Smooth muscle cell (in vitro differentiated cells): ENCODE measurements around the gene STAC. TPM values are rescaled to one million over a fixed set of nuclear protein-coding genes. Genes with fewer than 3 reads are reported as not detected.

ENCODE experiments used
- DNase-seq: peaks from one replicate; lab custom pipeline; 2025; ENCODE audit not compliant: unreplicated experiment; lab: John Stamatoyannopoulos, UW
- H2AFZ ChIP-seq: fragments of 200-600 bp; sonication (generic); 2 replicates; pipeline ENCODE4 v1.6.0; 2016; ENCODE audit warnings: antibody characterized with exemption, low read depth, mild to moderate bottlenecking
- H3F3A ChIP-seq: fragments of 200-600 bp; sonication (generic); 2 replicates; pipeline ENCODE4 v1.6.0; 2017; ENCODE audit warnings: antibody characterized with exemption, low read depth
- H3K27ac ChIP-seq: fragments of 200-600 bp; sonication (generic); 2 replicates; pipeline ENCODE4 v1.5.1; 2016; ENCODE audit warnings: low read depth, mild to moderate bottlenecking
- H3K27me3 ChIP-seq: fragments of 200-600 bp; sonication (generic); 2 replicates; pipeline ENCODE4 v1.6.1; 2016; ENCODE audit warnings: low read depth, mild to moderate bottlenecking
- H3K36me3 ChIP-seq: fragments of 200-600 bp; sonication (generic); 2 replicates; pipeline ENCODE4 v1.5.1; 2016; ENCODE audit warnings: low read depth
- H3K4me1 ChIP-seq: fragments of 200-600 bp; sonication (generic); 2 replicates; pipeline ENCODE4 v1.5.1; 2016; ENCODE audit warnings: low read depth
- H3K4me2 ChIP-seq: fragments of 200-600 bp; sonication (generic); 2 replicates; pipeline ENCODE4 v1.6.0; 2016; ENCODE audit warnings: mild to moderate bottlenecking
- H3K4me3 ChIP-seq: fragments of 200-600 bp; sonication (generic); 2 replicates; pipeline ENCODE4 v1.5.1; 2016; ENCODE audit warnings: mild to moderate bottlenecking
- H3K79me2 ChIP-seq: fragments of 200-600 bp; sonication (generic); 2 replicates; pipeline ENCODE4 v1.6.0; 2016; ENCODE audit warnings: low read depth, mild to moderate bottlenecking
- H3K9ac ChIP-seq: fragments of 200-600 bp; sonication (generic); 2 replicates; pipeline ENCODE4 v1.6.0; 2016; ENCODE audit warnings: low read depth
- H3K9me3 ChIP-seq: fragments of 200-600 bp; sonication (generic); replicated peaks from 2 replicates; pipeline ENCODE4 v1.5.1; 2016; ENCODE audit warnings: low read depth
- H4K20me1 ChIP-seq: fragments of 200-600 bp; sonication (generic); 2 replicates; pipeline ENCODE4 v1.6.0; 2016; ENCODE audit warnings: low read depth
- CTCF ChIP-seq: fragments of 200-600 bp; sonication (generic); IDR thresholded peaks from 2 replicates; pipeline ENCODE4 v1.5.1; 2017; ENCODE audit warnings: borderline replicate concordance, mild to moderate bottlenecking, antibody characterized with exemption; ENCODE audit not compliant: insufficient read depth, poor library complexity, severe bottlenecking
- WGBS: methylation state at CpG from one replicate; pipeline ENCODE4 v1.1.7; 2016; ENCODE audit warnings: low lambda C conversion rate; 5-methylcytosine and 5-hydroxymethylcytosine counted together
- polyA plus RNA-seq: library from polyadenylated mRNA; unstranded; fragments of >200 nt; fragmentation: Nextera tagmentation; extraction: Ambion mirVana; gene quantifications from 2 replicates; pipeline ENCODE4 v1.2.1, GENCODE V29; 2016
- total RNA-seq: library from RNA; depleted of rRNA; stranded (reverse); fragments of >200 nt; gene quantifications from 2 replicates; pipeline ENCODE4 v1.2.3, GENCODE V29; 2014

STAC gene
- total RNA-seq: 1.4 and 2.6 TPM in 2 replicates
- polyA plus RNA-seq: 1.2 and 5.0 TPM in 2 replicates

- Histone ChIP-seq H3K36me3 (no peaks in the 10 kb centered on the region), H3K4me1 (peaks cover 7% of the 10 kb centered on the region), H3K9ac (no peak within 1 kb of the TSS), H3K27me3 (peaks cover 43% of the 10 kb centered on the region), H4K20me1 (no peaks in the 10 kb centered on the region), H3K4me3 (peak within 1 kb of the TSS; percentile 65), H3K79me2 (no peaks in the 10 kb centered on the region), H3K27ac (no peak within 1 kb of the TSS), H3K4me2 (peak within 1 kb of the TSS; percentile 95), H3F3A (no peaks in the 10 kb centered on the region), H2AFZ (peak within 1 kb of the TSS; percentile 84), H3K9me3 (no peaks in the 10 kb centered on the region)
- no peak for DNase-seq
- TF ChIP-seq CTCF: no peak
- WGBS: 1% methylated on average over 47 of the region's 73 CpGs
These were observed at the start of gene STAC for GRCh38 chr3:36380221-36381031. TSS of gene STAC (plus strand) at chr3:36380504. CDS start at chr3:36380644, 140 bp downstream.

- no peaks in the 10 kb centered on the region for H4K20me1 ChIP-seq
- no peaks in the 10 kb centered on the region for H3F3A ChIP-seq
- no peaks in the 10 kb centered on the region for H3K4me1 ChIP-seq
- no peak overlapping the region for H3K4me2 ChIP-seq
- no peaks in the 10 kb centered on the region for H3K27me3 ChIP-seq
- DNase-seq: no peak
- H3K79me2 ChIP-seq: no peaks in the 10 kb centered on the region
- H3K27ac ChIP-seq: no peak overlapping the region
- TF ChIP-seq CTCF: no peak
- no peaks in the 10 kb centered on the region for H3K36me3 ChIP-seq
- H3K9me3 ChIP-seq: no peaks in the 10 kb centered on the region
- H3K9ac ChIP-seq: no peak overlapping the region
- H3K4me3 ChIP-seq: no peak overlapping the region
- H2AFZ ChIP-seq: no peak overlapping the region
These were observed 48.2 kb upstream of the STAC start for GRCh38 chr3:36332139-36332538.

- no peaks in the 10 kb centered on the region for H4K20me1 ChIP-seq
- H3K4me3 ChIP-seq: no peak overlapping the region
- no peak for DNase-seq
- WGBS: 30% methylated on average over 4 of the region's 4 CpGs
- no peak for TF ChIP-seq CTCF
- no peaks in the 10 kb centered on the region for H3K27me3 ChIP-seq
- H3F3A ChIP-seq: peaks cover 11% of the 10 kb centered on the region
- peak overlapping the region; percentile 72 for H3K4me2 ChIP-seq
- H3K79me2 ChIP-seq: no peaks in the 10 kb centered on the region
- H3K9ac ChIP-seq: no peak overlapping the region
- peak overlapping the region; percentile 80 for H3K27ac ChIP-seq
- no peak overlapping the region for H2AFZ ChIP-seq
- no peaks in the 10 kb centered on the region for H3K36me3 ChIP-seq
- no peaks in the 10 kb centered on the region for H3K4me1 ChIP-seq
- no peaks in the 10 kb centered on the region for H3K9me3 ChIP-seq
These were observed 18.1 kb upstream of the STAC start for GRCh38 chr3:36362216-36362615.

GRCh38 chr3:36362973-36363372 lies 17.3 kb upstream of the STAC start:
- Histone ChIP-seq H3K27me3 (no peaks in the 10 kb centered on the region), H3K4me3 (no peak overlapping the region), H3K9ac (no peak overlapping the region), H3K36me3 (no peaks in the 10 kb centered on the region), H3K4me2 (peak overlapping the region; percentile 72), H4K20me1 (no peaks in the 10 kb centered on the region), H3K79me2 (no peaks in the 10 kb centered on the region), H2AFZ (no peak overlapping the region), H3K27ac (peak overlapping the region; percentile 80), H3F3A (peaks cover 11% of the 10 kb centered on the region), H3K9me3 (no peaks in the 10 kb centered on the region), H3K4me1 (no peaks in the 10 kb centered on the region)
- no peak for DNase-seq
- no peak for TF ChIP-seq CTCF
- 1% methylated on average over 2 of the region's 2 CpGs for WGBS
